OCI-LY1 (cell line): ENCODE results near the gene B4GALT5.

Experiments
- CTCF ChIP-seq: fragments of 200-600 bp; sonication (generic), shearing (Covaris generic); IDR thresholded peaks from 2 replicates; pipeline ENCODE4 v1.5.1; 2017; ENCODE audit warnings: mild to moderate bottlenecking, antibody characterized with exemption, low read length, moderate library complexity, mixed read lengths
- EZH2 ChIP-seq: fragments of 200-600 bp; sonication (generic), shearing (Covaris generic); IDR thresholded peaks from 2 replicates; pipeline ENCODE4 v1.8.0; 2017; ENCODE audit warnings: borderline replicate concordance, mixed run types, mild to moderate bottlenecking, antibody characterized with exemption, low read length, moderate library complexity, mixed read lengths

DNA sequence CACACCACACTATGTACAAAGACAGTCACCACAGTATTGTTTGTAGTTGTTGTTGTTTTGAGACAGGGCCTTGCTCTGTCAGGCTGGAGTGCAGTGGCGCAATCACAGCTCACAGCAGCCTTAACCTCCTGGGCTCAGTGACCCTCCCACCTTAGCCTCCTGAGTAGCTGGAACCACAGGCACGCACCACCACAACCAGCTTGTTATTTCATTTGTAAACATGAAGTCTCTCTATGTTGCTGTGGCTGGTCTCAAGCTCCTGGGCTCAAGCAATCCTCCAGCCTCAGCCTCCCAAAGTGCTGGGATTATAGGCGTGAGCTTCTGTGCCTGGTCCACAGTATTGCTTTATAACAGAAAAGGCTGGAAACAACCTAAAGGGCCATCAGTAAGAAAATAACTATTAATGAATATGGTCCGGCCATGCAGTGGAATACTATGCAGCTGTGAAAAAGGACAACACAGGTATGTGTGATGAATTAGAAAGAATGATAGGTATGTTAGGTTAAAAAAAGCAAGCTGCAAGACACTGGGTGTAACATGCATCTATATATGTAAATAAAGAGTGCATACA is 115.8 kb downstream of the B4GALT5 start:
- no peak for TF ChIP-seq CTCF
- no peak for TF ChIP-seq EZH2
